Trophoblast cell (in vitro differentiated cells and primary cell): ENCODE results near the gene KCNK18.

Source experiments
- DNase-seq, 2 donors: peaks; one replicate each; pipeline ENCODE4 v3.0.0-alpha.2; 2016
- H2AFZ ChIP-seq: 2 replicates; pipeline ENCODE4 v1.6.1; 2013; ENCODE audit warnings: low read length, moderate library complexity, mild to moderate bottlenecking; ENCODE audit not compliant: insufficient read depth, poor library complexity
- H2AK5ac ChIP-seq: 2 replicates; pipeline ENCODE4 v1.6.1; 2013; ENCODE audit warnings: mild to moderate bottlenecking, low read length
- H2BK120ac ChIP-seq: 2 replicates; pipeline ENCODE4 v1.6.1; 2013; ENCODE audit warnings: low read length, mild to moderate bottlenecking, moderate library complexity; ENCODE audit not compliant: insufficient read depth, poor library complexity
- H2BK12ac ChIP-seq: 2 replicates; pipeline ENCODE4 v1.6.1; 2013; ENCODE audit warnings: mild to moderate bottlenecking, low read length, moderate library complexity
- H2BK5ac ChIP-seq: 2 replicates; pipeline ENCODE4 v1.6.1; 2013; ENCODE audit warnings: low read length, low read depth, moderate library complexity, mild to moderate bottlenecking; ENCODE audit not compliant: poor library complexity
- H3K14ac ChIP-seq: 2 replicates; pipeline ENCODE4 v1.6.1; 2013; ENCODE audit warnings: mild to moderate bottlenecking, low read length
- H3K18ac ChIP-seq: 2 replicates; pipeline ENCODE4 v1.6.1; 2013; ENCODE audit warnings: mild to moderate bottlenecking, low read length
- H3K23ac ChIP-seq: 2 replicates; pipeline ENCODE4 v1.6.1; 2013; ENCODE audit warnings: low read length
- H3K27ac ChIP-seq: 2 replicates; pipeline ENCODE4 v1.5.1; 2013; ENCODE audit warnings: low read depth, mild to moderate bottlenecking, inconsistent platforms, low read length, moderate library complexity
- H3K27me3 ChIP-seq: 2 replicates; pipeline ENCODE4 v1.6.1; 2013; ENCODE audit warnings: inconsistent platforms, mild to moderate bottlenecking, low read length, moderate library complexity; ENCODE audit not compliant: insufficient read depth
- H3K36me3 ChIP-seq, 2 experiments: 1 replicate in 1 of 2; 2 replicates in 1 of 2; pipeline ENCODE4 v1.6.1; 2013; ENCODE audit warnings: low read length in 2 of 2, mild to moderate bottlenecking in 2 of 2, moderate library complexity in 1 of 2; ENCODE audit not compliant: insufficient read depth in 2 of 2, control insufficient read depth in 1 of 2
- H3K4ac ChIP-seq: 2 replicates; pipeline ENCODE4 v1.6.1; 2013; ENCODE audit warnings: low read depth, mild to moderate bottlenecking, low read length, moderate library complexity
- H3K4me1 ChIP-seq, 2 experiments: 1 replicate in 1 of 2; 2 replicates in 1 of 2; pipeline ENCODE4 v1.6.1; 2013; ENCODE audit warnings: low read length in 2 of 2, mild to moderate bottlenecking in 2 of 2, moderate library complexity in 1 of 2; ENCODE audit not compliant: insufficient read depth in 2 of 2, control insufficient read depth in 1 of 2
- H3K4me2 ChIP-seq: 2 replicates; pipeline ENCODE4 v1.6.1; 2013; ENCODE audit warnings: inconsistent platforms, mild to moderate bottlenecking, low read length, moderate library complexity
- H3K4me3 ChIP-seq: 2 replicates; pipeline ENCODE4 v1.5.1; 2013; ENCODE audit warnings: mild to moderate bottlenecking, low read depth, low read length, inconsistent platforms
- H3K79me1 ChIP-seq: one replicate; pipeline ENCODE4 v1.6.1; 2013; ENCODE audit warnings: low read length
- H3K79me2 ChIP-seq: 2 replicates; pipeline ENCODE4 v1.6.1; 2013; ENCODE audit warnings: low read length, mild to moderate bottlenecking; ENCODE audit not compliant: control insufficient read depth, insufficient read depth, poor library complexity
- H3K9ac ChIP-seq: 2 replicates; pipeline ENCODE4 v1.6.1; 2013; ENCODE audit warnings: mild to moderate bottlenecking, low read length
- H3K9me3 ChIP-seq: 2 replicates; pipeline ENCODE4 v1.6.1; 2013; ENCODE audit warnings: low read depth, mild to moderate bottlenecking, control low read depth, inconsistent platforms, low read length; ENCODE audit not compliant: insufficient read depth
- H4K12ac ChIP-seq: 2 replicates; pipeline ENCODE4 v1.6.1; 2013; ENCODE audit warnings: low read depth, mild to moderate bottlenecking, low read length, moderate library complexity
- H4K8ac ChIP-seq: 2 replicates; pipeline ENCODE4 v1.6.1; 2013; ENCODE audit warnings: low read depth, mild to moderate bottlenecking, low read length, moderate library complexity
- H4K91ac ChIP-seq: one replicate; pipeline ENCODE4 v1.6.1; 2013; ENCODE audit warnings: low read depth, mild to moderate bottlenecking, low read length, moderate library complexity
- WGBS: extraction: QIAGEN DNeasy Blood & Tissue Kit; methylation state at CpG from one replicate; pipeline ENCODE4 v1.1.7; 2013; ENCODE audit warnings: missing lambda C conversion rate; ENCODE audit not compliant: insufficient read length, insufficient coverage; ENCODE audit errors: extremely low coverage; 5-methylcytosine and 5-hydroxymethylcytosine counted together

Gene KCNK18

GRCh38 chr10:117241541-117242462 is 44.5 kb downstream of the KCNK18 start:
- Histone ChIP-seq H3K27me3 (peaks cover 22% of the 10 kb centered on the region), H4K12ac (no peak overlapping the region), H2BK120ac (no peak overlapping the region), H3K9ac (no peak overlapping the region), H3K36me3 (no peaks in the 10 kb centered on the region), H4K91ac (no peak overlapping the region), H3K4me1 (peaks cover 8 to 9% of the 10 kb centered on the region in 2 experiments), H3K18ac (no peak overlapping the region), H3K4ac (no peak overlapping the region), H3K9me3 (peaks cover 1% of the 10 kb centered on the region), H3K4me3 (peak overlapping the region; percentile 15), H3K4me2 (peak overlapping the region; percentile 70), H2AFZ (no peak overlapping the region), H2BK12ac (no peak overlapping the region), H3K79me1 (no peaks in the 10 kb centered on the region), H2BK5ac (no peak overlapping the region), H3K79me2 (no peaks in the 10 kb centered on the region), H4K8ac (no peak overlapping the region), H3K14ac (no peak overlapping the region), H3K23ac (no peak overlapping the region), H3K27ac (no peak overlapping the region), H2AK5ac (no peak overlapping the region)
- WGBS = no CpG with 5 or more reads among the region's 56 CpGs
- DNase-seq = no peak

GRCh38 chr10:117242463-117242832 is 45.2 kb downstream of the KCNK18 start:
- no peak overlapping the region for H3K18ac ChIP-seq
- no peak overlapping the region for H2BK5ac ChIP-seq
- peaks cover 22% of the 10 kb centered on the region for H3K27me3 ChIP-seq
- H3K23ac ChIP-seq = no peak overlapping the region
- H3K27ac ChIP-seq = no peak overlapping the region
- peaks cover 1% of the 10 kb centered on the region for H3K9me3 ChIP-seq
- no peak overlapping the region for H4K91ac ChIP-seq
- H3K4me3 ChIP-seq = no peak overlapping the region
- H2BK12ac ChIP-seq = no peak overlapping the region
- no CpG with 5 or more reads among the region's 8 CpGs for WGBS
- no peak overlapping the region for H4K12ac ChIP-seq
- no peak overlapping the region for H3K4me2 ChIP-seq
- H3K9ac ChIP-seq = no peak overlapping the region
- peaks cover 8 to 9% of the 10 kb centered on the region in 2 experiments for H3K4me1 ChIP-seq
- no peak overlapping the region for H2AK5ac ChIP-seq
- H3K14ac ChIP-seq = no peak overlapping the region
- no peak overlapping the region for H3K4ac ChIP-seq
- H4K8ac ChIP-seq = no peak overlapping the region
- no peak overlapping the region for H2AFZ ChIP-seq
- H2BK120ac ChIP-seq = no peak overlapping the region
- H3K36me3 ChIP-seq = no peaks in the 10 kb centered on the region
- DNase-seq = no peak
- no peaks in the 10 kb centered on the region for H3K79me1 ChIP-seq
- no peaks in the 10 kb centered on the region for H3K79me2 ChIP-seq

GRCh38 chr10:117246997-117247671 is 49.8 kb downstream of the KCNK18 start:
- H3K9me3 ChIP-seq = peaks cover 1% of the 10 kb centered on the region
- H3K23ac ChIP-seq = no peak overlapping the region
- H2BK5ac ChIP-seq = no peak overlapping the region
- no peak overlapping the region for H2BK120ac ChIP-seq
- no peak for DNase-seq
- WGBS = no CpG with 5 or more reads among the region's 3 CpGs
- no peak overlapping the region for H2AFZ ChIP-seq
- no peak overlapping the region for H3K9ac ChIP-seq
- no peak overlapping the region for H3K4me3 ChIP-seq
- no peak overlapping the region for H4K12ac ChIP-seq
- no peak overlapping the region for H2BK12ac ChIP-seq
- H3K79me1 ChIP-seq = no peaks in the 10 kb centered on the region
- H3K36me3 ChIP-seq = no peaks in the 10 kb centered on the region
- no peak overlapping the region for H4K91ac ChIP-seq
- no peak overlapping the region for H3K14ac ChIP-seq
- no peak overlapping the region for H2AK5ac ChIP-seq
- no peak overlapping the region for H3K27ac ChIP-seq
- no peak overlapping the region for H3K4ac ChIP-seq
- no peak overlapping the region for H3K18ac ChIP-seq
- H3K79me2 ChIP-seq = no peaks in the 10 kb centered on the region
- peaks cover 0 to 2% of the 10 kb centered on the region in 2 experiments for H3K4me1 ChIP-seq
- no peaks in the 10 kb centered on the region for H3K27me3 ChIP-seq
- no peak overlapping the region for H3K4me2 ChIP-seq
- H4K8ac ChIP-seq = no peak overlapping the region

- Histone ChIP-seq H3K18ac (no peak overlapping the region), H3K27me3 (no peaks in the 10 kb centered on the region)
Observed at GRCh38 chr10:117248750-117249465, 51.6 kb downstream of the KCNK18 start.

More at GRCh38 chr10:117248750-117249465, 51.6 kb downstream of the KCNK18 start:
- H2AFZ ChIP-seq = no peak overlapping the region
- no peak overlapping the region for H4K12ac ChIP-seq
- H3K4me2 ChIP-seq = no peak overlapping the region
- no peak overlapping the region for H3K23ac ChIP-seq
- no peaks in the 10 kb centered on the region for H3K36me3 ChIP-seq
- H3K9me3 ChIP-seq = peaks cover 1% of the 10 kb centered on the region
- no peak overlapping the region for H3K14ac ChIP-seq
- peaks cover 0 to 2% of the 10 kb centered on the region in 2 experiments for H3K4me1 ChIP-seq
- H2BK120ac ChIP-seq = no peak overlapping the region
- H3K4me3 ChIP-seq = no peak overlapping the region
- no peaks in the 10 kb centered on the region for H3K79me1 ChIP-seq
- no peak overlapping the region for H3K27ac ChIP-seq
- H4K91ac ChIP-seq = no peak overlapping the region
- no peak overlapping the region for H2BK12ac ChIP-seq
- H3K79me2 ChIP-seq = no peaks in the 10 kb centered on the region
- H4K8ac ChIP-seq = no peak overlapping the region
- H2BK5ac ChIP-seq = no peak overlapping the region
- WGBS = no CpG with 5 or more reads among the region's 10 CpGs
- H3K9ac ChIP-seq = no peak overlapping the region
- no peak overlapping the region for H2AK5ac ChIP-seq
- no peak overlapping the region for H3K4ac ChIP-seq
- no peak for DNase-seq
